Fibroblast of upper back skin (primary cell): Measurements from ENCODE around the gene DLG2.
A peak's percentile ranks its signal among the peaks of the same experiment; 100 is the strongest.

Source experiments
- DNase-seq: peaks from one replicate; pipeline ENCODE4 v3.0.0-alpha.2; 2013

DLG2 gene

GRCh38 chr11:83818349-83818748, 1808.8 kb downstream of the DLG2 start:
- DNase-seq, result peak; percentile 47

- peak; percentile 26 for DNase-seq
Observed at GRCh38 chr11:83816572-83817187, 1810.5 kb downstream of the DLG2 start.

- peak; percentile 7 for DNase-seq
Observed at GRCh38 chr11:83815736-83816135, 1811.4 kb downstream of the DLG2 start.

GRCh38 chr11:83813296-83813695, 1813.8 kb downstream of the DLG2 start:
- no peak for DNase-seq

DNA sequence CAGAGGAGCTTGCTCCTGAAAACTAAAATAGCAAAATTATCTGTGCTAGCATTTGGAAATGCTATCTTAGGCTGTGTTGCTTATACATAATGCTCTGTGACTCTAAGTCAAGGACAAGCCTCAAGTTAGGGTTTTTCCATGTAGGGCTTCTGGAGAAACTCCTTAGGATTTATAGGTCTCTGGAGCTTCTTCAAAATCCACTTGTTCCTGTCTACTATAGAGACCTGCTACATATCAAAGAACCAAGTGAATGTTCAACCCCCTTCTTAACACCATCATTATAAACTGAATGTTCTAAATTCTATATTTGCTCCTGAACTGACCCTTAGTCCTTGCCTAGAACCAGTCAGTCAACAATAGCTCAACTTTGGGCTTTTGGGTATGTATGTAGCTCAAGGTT, 1817.9 kb downstream of the DLG2 start:
- no peak for DNase-seq

GRCh38 chr11:83801799-83802198, 1825.3 kb downstream of the DLG2 start:
- DNase-seq, result no peak

GRCh38 chr11:83793310-83793709, 1833.8 kb downstream of the DLG2 start:
- DNase-seq, result peak; percentile 44

DNA sequence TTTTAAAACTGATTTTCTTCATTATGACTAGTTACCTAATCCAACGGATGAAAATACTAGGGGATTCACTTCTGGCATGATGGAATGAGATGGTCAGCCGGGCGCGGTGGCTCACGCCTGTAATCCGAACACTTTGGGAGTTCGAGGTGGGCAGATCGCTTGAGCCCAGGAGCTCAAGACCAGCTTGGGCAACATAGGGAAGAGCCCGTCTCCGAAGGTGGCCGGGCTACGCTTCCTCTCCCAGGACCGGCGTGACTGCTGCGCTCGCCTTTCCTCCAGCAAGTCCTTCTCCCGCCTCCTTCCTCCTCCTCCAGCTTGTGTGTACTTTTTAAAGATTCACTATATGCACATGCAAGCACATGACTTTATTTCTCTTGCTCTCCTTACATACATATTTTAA, 1835.6 kb downstream of the DLG2 start:
- no peak for DNase-seq

- DNase-seq, result no peak
Observed at GRCh38 chr11:83785942-83786341, 1841.2 kb downstream of the DLG2 start.

- no peak for DNase-seq
Observed at GRCh38 chr11:83784419-83784818, 1842.7 kb downstream of the DLG2 start.

- no peak for DNase-seq
Observed at GRCh38 chr11:83782329-83782728, 1844.8 kb downstream of the DLG2 start.

DNA sequence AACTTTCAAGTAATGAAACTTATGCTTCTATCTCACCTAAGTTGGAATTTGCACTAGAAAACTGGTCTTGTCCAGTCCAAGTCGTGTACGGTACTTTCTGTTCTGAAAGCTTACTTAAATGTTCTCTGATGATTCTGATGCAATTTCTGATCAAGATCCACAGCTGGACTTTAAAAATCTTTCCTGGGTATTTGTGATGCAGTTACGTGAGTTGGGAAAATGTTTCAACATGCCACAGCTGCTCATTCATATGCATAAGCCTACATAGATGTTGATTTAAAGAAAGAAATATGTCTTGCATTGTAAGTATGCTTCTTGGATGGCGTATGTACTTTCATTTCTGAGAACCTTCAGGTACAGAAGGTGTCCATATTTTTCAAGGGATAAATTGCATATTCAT, 1847.3 kb downstream of the DLG2 start:
- peak; percentile 21 for DNase-seq

DNA sequence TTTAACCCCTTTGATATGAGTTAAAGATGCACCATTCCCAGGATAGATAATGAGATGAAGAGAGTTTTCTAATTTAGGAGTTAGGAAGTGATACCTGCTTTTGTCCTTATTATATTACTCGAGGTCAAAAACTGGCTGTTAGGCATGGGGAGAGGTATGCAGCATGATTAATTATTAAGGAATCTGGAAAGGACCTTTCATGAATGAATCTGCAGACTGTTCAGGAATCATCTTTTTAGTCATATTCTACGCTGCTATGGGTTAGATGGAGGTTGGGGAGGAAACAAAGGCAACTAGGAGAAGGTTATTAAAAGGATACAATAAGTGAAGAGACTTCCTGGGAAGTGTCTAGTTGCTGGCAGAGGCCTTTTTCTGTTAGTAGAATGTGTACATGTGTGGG, 1848.5 kb downstream of the DLG2 start:
- peak; percentile 12 for DNase-seq

- DNase-seq, result peak; percentile 17
Observed at GRCh38 chr11:83773950-83774880, 1852.9 kb downstream of the DLG2 start.

DNA sequence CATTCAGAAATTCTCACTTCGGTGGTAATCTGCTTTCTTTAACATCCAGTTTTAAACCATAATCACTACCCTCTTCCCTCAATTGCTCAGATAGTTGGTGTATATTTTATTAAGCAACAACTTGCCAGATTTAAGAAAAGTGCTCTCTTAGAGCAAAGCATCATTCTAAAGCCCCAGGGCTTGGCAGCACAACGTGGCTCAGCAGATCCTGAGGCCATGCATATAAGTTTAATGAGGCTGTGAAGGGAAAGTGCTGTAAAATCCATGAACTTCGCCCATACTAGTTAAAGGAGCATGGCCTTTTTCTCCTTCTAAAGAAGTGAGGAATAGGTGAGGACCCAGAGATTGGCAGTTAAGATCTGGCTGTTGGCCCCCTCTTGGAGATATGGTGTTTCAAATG, 1858.7 kb downstream of the DLG2 start:
- DNase-seq, result no peak

DNA sequence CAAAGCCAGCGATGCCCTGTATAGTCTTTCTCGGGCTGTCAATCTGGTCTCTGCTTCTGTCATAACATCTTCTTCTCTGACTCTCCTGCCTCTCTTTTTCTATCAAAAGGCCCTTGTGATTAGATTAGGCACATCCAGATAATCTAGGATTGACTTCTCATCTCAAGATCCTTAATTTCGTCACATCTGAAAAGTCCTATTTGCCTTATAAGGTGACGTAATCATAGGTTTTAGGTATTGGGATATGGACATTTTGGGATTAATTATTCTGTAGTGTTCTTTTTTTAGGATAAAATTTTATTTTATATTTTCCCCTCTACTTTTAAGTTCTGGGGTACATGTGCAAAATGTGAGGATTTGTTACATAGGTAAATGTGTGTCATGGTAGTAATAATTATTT, 1860.2 kb downstream of the DLG2 start:
- DNase-seq, result no peak

DNA sequence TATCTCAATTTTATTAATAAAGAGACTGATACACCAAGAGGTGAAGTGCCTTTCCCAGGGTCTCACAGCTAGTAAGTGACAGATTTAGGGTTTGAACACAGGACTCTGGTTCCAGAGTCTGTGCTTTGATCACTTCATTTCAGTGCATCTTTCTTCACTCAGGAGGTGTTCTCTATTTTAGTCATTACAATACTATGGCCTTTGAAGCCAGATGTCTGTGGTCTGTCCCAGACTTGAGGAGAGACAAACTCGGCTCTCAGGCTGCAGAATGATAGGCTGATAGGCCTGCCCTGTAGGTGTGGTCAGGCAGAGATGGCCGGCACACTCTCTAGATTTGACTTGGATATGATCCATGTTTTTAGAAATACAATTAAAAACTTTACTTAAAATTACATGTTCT, 1862.5 kb downstream of the DLG2 start:
- DNase-seq, result no peak

DNA sequence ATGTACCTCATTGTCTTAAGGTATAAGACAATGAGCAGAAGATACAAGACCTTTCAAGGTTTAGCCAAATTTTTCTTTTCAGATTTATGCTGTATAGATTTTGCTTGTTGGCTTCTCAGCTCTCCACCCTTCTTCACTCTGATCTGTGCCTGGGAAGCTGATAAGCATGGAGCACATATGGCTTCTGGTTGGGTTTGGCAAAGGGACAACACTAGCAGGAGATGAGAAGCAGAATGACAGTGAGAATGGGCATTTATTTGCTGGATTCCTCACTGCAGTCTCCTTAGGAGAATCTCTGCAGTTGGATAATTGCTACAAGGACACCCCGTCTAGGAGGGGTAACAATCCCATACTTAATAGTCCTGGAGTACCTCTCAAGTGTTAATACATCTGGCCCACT, 1866.2 kb downstream of the DLG2 start:
- no peak for DNase-seq

DNA sequence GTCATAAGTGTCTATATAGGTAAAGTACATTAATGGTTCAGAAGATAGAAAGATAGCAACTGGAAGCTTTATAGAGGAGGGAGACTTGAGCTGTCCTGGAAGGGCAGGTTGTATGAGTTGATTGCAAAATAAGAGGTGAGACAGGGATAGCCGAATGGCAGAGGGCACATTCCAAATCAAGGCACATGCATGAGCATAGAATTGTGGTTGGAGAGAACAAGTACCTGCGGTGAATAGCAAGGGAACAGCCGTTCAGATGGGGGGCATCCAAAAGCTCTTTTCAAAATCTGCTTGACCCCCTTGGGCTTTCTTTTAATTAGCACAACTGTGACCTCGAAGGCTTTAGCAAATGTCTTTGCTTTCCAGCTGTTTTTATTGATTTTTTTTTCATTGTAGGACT, 1868.0 kb downstream of the DLG2 start:
- DNase-seq, result no peak

- no peak for DNase-seq
Observed at GRCh38 chr11:83751041-83751440, 1876.1 kb downstream of the DLG2 start.

- DNase-seq, result no peak
Observed at GRCh38 chr11:83746921-83747585, 1880.1 kb downstream of the DLG2 start.

- DNase-seq, result no peak
Observed at GRCh38 chr11:83744620-83745192, 1882.4 kb downstream of the DLG2 start.

GRCh38 chr11:83736684-83737083, 1890.5 kb downstream of the DLG2 start:
- no peak for DNase-seq

- no peak for DNase-seq
Observed at GRCh38 chr11:83734120-83734519, 1893.0 kb downstream of the DLG2 start.
